NCI-H187 treated with DMSO at 0.1 percent for 48 hours (cell line): ENCODE results near the gene PITX1.

Experiments used
- DNase-seq: peaks from one replicate; lab custom pipeline; 2025; lab: John Stamatoyannopoulos, UW

The PITX1 gene

GRCh38 chr5:135041145-135041587 lies 7.1 kb upstream of the PITX1 start:
- no peak for DNase-seq

GRCh38 chr5:135040333-135041144 lies 6.5 kb upstream of the PITX1 start:
- no peak for DNase-seq

- DNase-seq, result no peak
These were observed 6.0 kb upstream of the PITX1 start for GRCh38 chr5:135040034-135040332.

- DNase-seq, result no peak
These were observed 5.4 kb upstream of the PITX1 start for GRCh38 chr5:135039271-135040033.

GRCh38 chr5:135038813-135039270 lies 4.8 kb upstream of the PITX1 start:
- DNase-seq, result no peak

GRCh38 chr5:135038205-135038812 lies 4.3 kb upstream of the PITX1 start:
- DNase-seq, result no peak

- DNase-seq, result no peak
These were observed 3.6 kb upstream of the PITX1 start for GRCh38 chr5:135037519-135038204.

- DNase-seq, result no peak
These were observed 2.4 kb upstream of the PITX1 start for GRCh38 chr5:135036405-135036804.

- no peak for DNase-seq
These were observed 1.6 kb upstream of the PITX1 start for GRCh38 chr5:135035678-135036030.

GRCh38 chr5:135034963-135035677 lies 1.1 kb upstream of the PITX1 start:
- DNase-seq, result no peak

GRCh38 chr5:135034236-135034962 lies 371 bp upstream of the PITX1 start:
- DNase-seq, result no peak

GRCh38 chr5:135032999-135033861 lies 798 bp downstream of the PITX1 start:
- no peak for DNase-seq

GRCh38 chr5:135032695-135032998 lies 1.4 kb downstream of the PITX1 start:
- no peak for DNase-seq

- no peak for DNase-seq
These were observed 2.0 kb downstream of the PITX1 start for GRCh38 chr5:135031813-135032694.

GRCh38 chr5:135030956-135031812 lies 2.8 kb downstream of the PITX1 start:
- no peak for DNase-seq

- no peak for DNase-seq
These were observed 3.7 kb downstream of the PITX1 start for GRCh38 chr5:135030123-135030955.

- no peak for DNase-seq
These were observed 4.4 kb downstream of the PITX1 start for GRCh38 chr5:135029477-135030122.
